ENCODE measurements around the gene COL27A1.

The COL27A1 gene

GRCh38 chr9:114351932-114352331 lies 196.6 kb downstream of the COL27A1 start:
- Mint-ChIP-seq H3K36me3 (ENCODE audit: low read depth) (peaks cover 66% of the 10 kb centered on the region), H3K4me1 (peaks cover 71% of the 10 kb centered on the region), H3K27me3 (no peaks in the 10 kb centered on the region), H3K4me3 (no peak overlapping the region), H3K27ac (peak overlapping the region; percentile 19), H3K9me3 (no peaks in the 10 kb centered on the region)
- ATAC-seq, result no peak
- DNase-seq, result no peak

GRCh38 chr9:114355821-114356220 lies 200.5 kb downstream of the COL27A1 start:
- no peak overlapping the region for H3K27ac Mint-ChIP-seq
- no peaks in the 10 kb centered on the region for H3K9me3 Mint-ChIP-seq
- H3K36me3 Mint-ChIP-seq (ENCODE audit: low read depth), result peaks cover 63% of the 10 kb centered on the region
- DNase-seq (no peak), ATAC-seq (no peak)
- no peak overlapping the region for H3K4me3 Mint-ChIP-seq
- H3K27me3 Mint-ChIP-seq, result no peaks in the 10 kb centered on the region
- peaks cover 49% of the 10 kb centered on the region for H3K4me1 Mint-ChIP-seq

- no peak for ATAC-seq
Measured at GRCh38 chr9:114356792-114357191, 201.5 kb downstream of the COL27A1 start.

GRCh38 chr9:114357360-114357759 lies 202.0 kb downstream of the COL27A1 start:
- ATAC-seq (no peak), DNase-seq (no peak)
- Mint-ChIP-seq H3K9me3 (no peaks in the 10 kb centered on the region), H3K4me3 (no peak overlapping the region), H3K36me3 (ENCODE audit: low read depth) (peaks cover 66% of the 10 kb centered on the region), H3K27ac (peak overlapping the region; percentile 77), H3K27me3 (no peaks in the 10 kb centered on the region), H3K4me1 (peaks cover 45% of the 10 kb centered on the region)

More at GRCh38 chr9:114356792-114357191, 201.5 kb downstream of the COL27A1 start:
- Mint-ChIP-seq H3K27me3 (no peaks in the 10 kb centered on the region), H3K4me1 (peaks cover 49% of the 10 kb centered on the region), H3K36me3 (ENCODE audit: low read depth) (peaks cover 66% of the 10 kb centered on the region), H3K27ac (peak overlapping the region; percentile 77), H3K4me3 (no peak overlapping the region), H3K9me3 (no peaks in the 10 kb centered on the region)
- DNase-seq, result no peak

- ATAC-seq (no peak), DNase-seq (no peak)
- H3K4me3 Mint-ChIP-seq, result no peak overlapping the region
- H3K4me1 Mint-ChIP-seq, result peaks cover 43% of the 10 kb centered on the region
- H3K27ac Mint-ChIP-seq, result peak overlapping the region; percentile 77
- H3K36me3 Mint-ChIP-seq (ENCODE audit: low read depth), result peaks cover 67% of the 10 kb centered on the region
- H3K27me3 Mint-ChIP-seq, result no peaks in the 10 kb centered on the region
- H3K9me3 Mint-ChIP-seq, result no peaks in the 10 kb centered on the region
Measured at GRCh38 chr9:114357911-114358328, 202.6 kb downstream of the COL27A1 start.

GRCh38 chr9:114359801-114360200 lies 204.5 kb downstream of the COL27A1 start:
- Mint-ChIP-seq H3K4me3 (no peak overlapping the region), H3K9me3 (no peaks in the 10 kb centered on the region), H3K27ac (peak overlapping the region; percentile 87), H3K4me1 (peaks cover 51% of the 10 kb centered on the region), H3K27me3 (no peaks in the 10 kb centered on the region), H3K36me3 (ENCODE audit: low read depth) (peaks cover 73% of the 10 kb centered on the region)
- DNase-seq (no peak), ATAC-seq (no peak)

GRCh38 chr9:114361542-114361941 lies 206.2 kb downstream of the COL27A1 start:
- ATAC-seq (no peak), DNase-seq (no peak)
- Mint-ChIP-seq H3K9me3 (no peaks in the 10 kb centered on the region), H3K4me3 (no peak overlapping the region), H3K27me3 (no peaks in the 10 kb centered on the region), H3K27ac (peak overlapping the region; percentile 87), H3K36me3 (ENCODE audit: low read depth) (peaks cover 83% of the 10 kb centered on the region), H3K4me1 (peaks cover 65% of the 10 kb centered on the region)
